SK-N-SH (cell line): ENCODE data around the gene CHST11. TPM values are rescaled to one million over a fixed set of nuclear protein-coding genes. Genes with fewer than 3 reads are reported as not detected.

Source experiments
- CTCF ChIA-PET: fragments of 300-600, 350-600 bp; formaldehyde crosslinking; extraction: SDS; loops from one replicate; lab custom pipeline; 2021; lab: Yijun Ruan, JAX
- POLR2A ChIA-PET: fragments of 350-600 bp; sonication (Branson Sonifier 250); formaldehyde crosslinking; extraction: SDS; loops from one replicate; lab custom pipeline; 2020; ENCODE audit warnings: antibody characterized with exemption, inconsistent platforms; lab: Yijun Ruan, JAX
- DNase-seq: peaks from one replicate; pipeline ENCODE4 v3.0.0; 2012
- H2AFZ ChIP-seq: fragments of 200-600 bp; sonication (generic); 2 replicates; pipeline ENCODE4 v1.8.1; 2016; ENCODE audit warnings: antibody characterized with exemption, mild to moderate bottlenecking, low read depth
- H3F3A ChIP-seq: fragments of 200-600 bp; sonication (generic); replicated peaks from 2 replicates; pipeline ENCODE3; 2016; ENCODE audit warnings: antibody characterized with exemption, mild to moderate bottlenecking; ENCODE audit not compliant: insufficient read depth
- H3K27ac ChIP-seq, 2 experiments: fragments of 200-500 bp in 1 of 2; fragments of 200-600 bp in 1 of 2; sonication (Bioruptor generic) in 1 of 2; sonication (generic), shearing (Covaris generic) in 1 of 2; 2 replicates each; pipeline versions ENCODE4 v1.5.1 to v1.6.1; 2014 to 2016; ENCODE audit warnings: low read depth in 2 of 2, inconsistent platforms in 1 of 2, low read length in 1 of 2, mild to moderate bottlenecking in 1 of 2, mixed read lengths in 1 of 2
- H3K27me3 ChIP-seq: fragments of 200-600 bp; sonication (generic), shearing (Covaris generic); 2 replicates; pipeline ENCODE4 v1.6.1; 2016; ENCODE audit warnings: mixed run types; ENCODE audit not compliant: insufficient read depth
- H3K36me3 ChIP-seq, 2 experiments: fragments of 200-500 bp in 1 of 2; fragments of 200-600 bp in 1 of 2; sonication (Bioruptor generic) in 1 of 2; sonication (generic) in 1 of 2; replicated peaks in 1 of 2; 2 replicates each; pipeline versions ENCODE3 to v1.5.1; 2014 to 2016; ENCODE audit warnings: low read length in 1 of 2, mild to moderate bottlenecking in 1 of 2; ENCODE audit not compliant: insufficient read depth in 2 of 2, control insufficient read depth in 1 of 2
- H3K4me1 ChIP-seq, 2 experiments: fragments of 200-500 bp in 1 of 2; fragments of 200-600 bp in 1 of 2; sonication (Bioruptor generic) in 1 of 2; sonication (generic), shearing (Covaris generic) in 1 of 2; 2 replicates each; pipeline versions ENCODE4 v1.5.1 to v1.6.1; 2014 to 2016; ENCODE audit warnings: low read depth in 1 of 2, low read length in 1 of 2, mixed run types in 1 of 2; ENCODE audit not compliant: insufficient read depth in 2 of 2, control insufficient read depth in 1 of 2
- H3K4me2 ChIP-seq: fragments of 200-600 bp; sonication (generic), shearing (Covaris generic); 2 replicates; pipeline ENCODE4 v1.6.1; 2017; ENCODE audit warnings: mixed run types
- H3K4me3 ChIP-seq, 2 experiments: fragments of 200-500 bp in 1 of 2; fragments of 200-600 bp in 1 of 2; sonication (Bioruptor generic) in 1 of 2; sonication (generic), shearing (Covaris generic) in 1 of 2; 2 replicates each; pipeline versions ENCODE4 v1.5.1 to v1.8.1; 2014 to 2016; ENCODE audit warnings: low read depth in 2 of 2, inconsistent platforms in 1 of 2, low read length in 1 of 2, mild to moderate bottlenecking in 1 of 2, mixed read lengths in 1 of 2, moderate library complexity in 1 of 2
- H3K79me2 ChIP-seq: fragments of 200-600 bp; sonication (generic); 2 replicates; pipeline ENCODE4 v1.8.1; 2017; ENCODE audit warnings: mild to moderate bottlenecking; ENCODE audit not compliant: insufficient read depth
- H3K9ac ChIP-seq: fragments of 200-600 bp; sonication (generic); 2 replicates; pipeline ENCODE4 v1.6.1; 2017; ENCODE audit warnings: mixed run types
- H3K9me2 ChIP-seq: fragments of 200-600 bp; sonication (generic); 2 replicates; pipeline ENCODE4 v1.6.1; 2017; ENCODE audit warnings: mixed run types
- H3K9me3 ChIP-seq: fragments of 200-600 bp; sonication (generic); 2 replicates; pipeline ENCODE4 v1.6.1; 2017; ENCODE audit warnings: mixed run types, mild to moderate bottlenecking, moderate library complexity
- H4K20me1 ChIP-seq: fragments of 200-600 bp; sonication (generic); 2 replicates; pipeline ENCODE4 v1.6.1; 2017; ENCODE audit warnings: mild to moderate bottlenecking, mixed run types; ENCODE audit not compliant: insufficient read depth
- CHD2 ChIP-seq: fragments of 150-350 bp; IDR thresholded peaks from 2 replicates; pipeline ENCODE4 v1.6.1; 2018; ENCODE audit warnings: low read length; ENCODE audit not compliant: partially characterized antibody
- EP300 ChIP-seq, 2 experiments: IDR thresholded peaks; 2 replicates each; pipeline versions ENCODE4 v1.4.0 to v1.6.1; 2012; ENCODE audit warnings: borderline replicate concordance in 1 of 2, low read depth in 1 of 2, low read length in 1 of 2
- EZH2phosphoT487 ChIP-seq: fragments of 200-600 bp; sonication (generic); IDR thresholded peaks from 2 replicates; pipeline ENCODE4 v1.6.1; 2017; ENCODE audit warnings: low read depth, mixed run types, mild to moderate bottlenecking, antibody characterized with exemption, moderate library complexity, borderline replicate concordance
- FOXM1 ChIP-seq: IDR thresholded peaks from 2 replicates; pipeline ENCODE4 v1.4.0; 2012; ENCODE audit warnings: low read depth, mild to moderate bottlenecking
- GABPA ChIP-seq: IDR thresholded peaks from 2 replicates; pipeline ENCODE4 v1.4.0; 2012; ENCODE audit warnings: low read depth, mild to moderate bottlenecking
- JUND ChIP-seq: IDR thresholded peaks from 2 replicates; pipeline ENCODE4 v1.4.0; 2012
- MEF2A ChIP-seq: IDR thresholded peaks from 2 replicates; pipeline ENCODE4 v1.4.0; 2012; ENCODE audit warnings: low read depth, borderline replicate concordance
- MXI1 ChIP-seq: IDR thresholded peaks from 2 replicates; pipeline ENCODE4 v1.6.1; 2012; ENCODE audit warnings: mild to moderate bottlenecking, low read depth, low read length, improper control_type of control experiment
- PBX3 ChIP-seq: IDR thresholded peaks from 2 replicates; pipeline ENCODE4; 2012
- POLR2AphosphoS5 ChIP-seq: IDR thresholded peaks from 2 replicates; pipeline ENCODE4 v1.6.1; 2012; ENCODE audit warnings: low read depth, low read length
- RAD21 ChIP-seq: IDR thresholded peaks from 2 replicates; pipeline ENCODE4 v1.6.1; 2012; ENCODE audit warnings: mild to moderate bottlenecking, low read length
- SIN3A ChIP-seq: IDR thresholded peaks from 2 replicates; pipeline ENCODE4 v1.6.1; 2012; ENCODE audit warnings: low read depth, mild to moderate bottlenecking, low read length, moderate library complexity, borderline replicate concordance
- SMC3 ChIP-seq: IDR thresholded peaks from 2 replicates; pipeline ENCODE4 v1.6.1; 2012; ENCODE audit warnings: low read depth, low read length, improper control_type of control experiment
- TEAD4 ChIP-seq: IDR thresholded peaks from 2 replicates; pipeline ENCODE4 v1.4.0; 2012; ENCODE audit warnings: mild to moderate bottlenecking, borderline replicate concordance; ENCODE audit not compliant: insufficient read depth
- USF2 ChIP-seq: fragments of 150-350 bp; IDR thresholded peaks from 2 replicates; pipeline ENCODE4 v1.6.1; 2017; ENCODE audit warnings: antibody characterized with exemption, low read length, low read depth, borderline replicate concordance
- WGBS: methylation state at CpG from one replicate; pipeline ENCODE4 v1.1.6; 2017; ENCODE audit warnings: low lambda C conversion rate; 5-methylcytosine and 5-hydroxymethylcytosine counted together
- polyA plus RNA-seq, 3 experiments: library from polyadenylated mRNA; depleted of rRNA; stranded (reverse); fragments of >200 nt; gene quantifications; 2 replicates each; pipeline ENCODE4 v1.2.3, GENCODE V29; 2012
- TF ChIP-seq, protein P1 (sequence below): fragments of 150-350 bp; IDR thresholded peaks from 2 replicates; pipeline ENCODE4 v1.6.1; 2016; ENCODE audit warnings: mild to moderate bottlenecking, low read depth, low read length
- TF ChIP-seq, protein P2 (sequence below): IDR thresholded peaks from 2 replicates; pipeline ENCODE4 v1.4.0; 2012; ENCODE audit warnings: low read depth, borderline replicate concordance
- TF ChIP-seq, protein P3 (sequence below): IDR thresholded peaks from 2 replicates; pipeline ENCODE4 v1.6.1; 2012; ENCODE audit warnings: mild to moderate bottlenecking, low read depth, low read length, moderate library complexity

Gene CHST11
- polyA plus RNA-seq, 1 of the 3 experiments (the other 2 are of a cell fraction) = 18.6 TPM

GRCh38 chr12:104775731-104776231 is 319.0 kb downstream of the CHST11 start:
- POLR2A ChIA-PET = no interaction called here
- Histone ChIP-seq H3K4me3 (no peak overlapping the region), H3K9me3 (peaks cover 24% of the 10 kb centered on the region), H3K79me2 (no peaks in the 10 kb centered on the region; the same call in 1 of the 2 replicates), H3K9me2 (no peaks in the 10 kb centered on the region), H3K27me3 (no peaks in the 10 kb centered on the region), H3K4me1 (no peaks in the 10 kb centered on the region), H3F3A (no peaks in the 10 kb centered on the region), H3K36me3 (peaks cover 0 to 8% of the 10 kb centered on the region in 2 experiments), H2AFZ (no peak overlapping the region), H3K27ac (no peak overlapping the region), H3K4me2 (no peak overlapping the region)
- WGBS = 61% methylated on average over 2 of the region's 2 CpGs
- no peak for DNase-seq
- CTCF ChIA-PET = interaction anchor here (1.5 kb wide), 1 partner anchor 15 kb away, joined by 4 read pairs; no protein-coding TSS in a partner anchor
- TF ChIP-seq EP300 (IDR thresholded peaks at IDR 0.05; ENCODE audit: borderline replicate concordance in 1 of 2, low read depth in 1 of 2, low read length in 1 of 2) (no peak), MXI1 (no peak), SIN3A (no peak), EZH2phosphoT487 (no peak), CHD2 (no peak), POLR2AphosphoS5 (no peak), FOXM1 (no peak), JUND (no peak), PBX3 (no peak), MEF2A (no peak), RAD21 (no peak), SMC3 (no peak)
- TF ChIP-seq, protein P1, sequence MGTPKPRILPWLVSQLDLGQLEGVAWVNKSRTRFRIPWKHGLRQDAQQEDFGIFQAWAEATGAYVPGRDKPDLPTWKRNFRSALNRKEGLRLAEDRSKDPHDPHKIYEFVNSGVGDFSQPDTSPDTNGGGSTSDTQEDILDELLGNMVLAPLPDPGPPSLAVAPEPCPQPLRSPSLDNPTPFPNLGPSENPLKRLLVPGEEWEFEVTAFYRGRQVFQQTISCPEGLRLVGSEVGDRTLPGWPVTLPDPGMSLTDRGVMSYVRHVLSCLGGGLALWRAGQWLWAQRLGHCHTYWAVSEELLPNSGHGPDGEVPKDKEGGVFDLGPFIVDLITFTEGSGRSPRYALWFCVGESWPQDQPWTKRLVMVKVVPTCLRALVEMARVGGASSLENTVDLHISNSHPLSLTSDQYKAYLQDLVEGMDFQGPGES = no peak
- TF ChIP-seq, all 33 proteins: peak for 0
- H3K9ac ChIP-seq = no peak overlapping the region
- no peaks in the 10 kb centered on the region for H4K20me1 ChIP-seq

GRCh38 chr12:104779134-104779533 is 322.4 kb downstream of the CHST11 start:
- Histone ChIP-seq H3K27ac (no peak overlapping the region), H3K27me3 (no peaks in the 10 kb centered on the region), H3K79me2 (no peaks in the 10 kb centered on the region; the same call in 1 of the 2 replicates), H3K9me2 (no peaks in the 10 kb centered on the region), H3K36me3 (no peaks in the 10 kb centered on the region), H3F3A (no peaks in the 10 kb centered on the region), H3K9me3 (no peaks in the 10 kb centered on the region), H3K9ac (no peak overlapping the region), H3K4me1 (no peaks in the 10 kb centered on the region), H3K4me2 (no peak overlapping the region), H2AFZ (no peak overlapping the region), H3K4me3 (no peak overlapping the region), H4K20me1 (no peaks in the 10 kb centered on the region)
- no peak for DNase-seq
- ChIA-PET CTCF (interaction anchor here (0.7 kb wide), 1 partner anchor 21 kb away, joined by 3 read pairs; no protein-coding TSS in a partner anchor), POLR2A (no interaction called here)
- WGBS = 59% methylated on average over 2 of the region's 2 CpGs
- TF ChIP-seq POLR2AphosphoS5 (no peak), MXI1 (no peak), JUND (no peak), USF2 (no peak), SIN3A (no peak), RAD21 (no peak), TEAD4 (no peak), GABPA (no peak)
- TF ChIP-seq, protein P2, sequence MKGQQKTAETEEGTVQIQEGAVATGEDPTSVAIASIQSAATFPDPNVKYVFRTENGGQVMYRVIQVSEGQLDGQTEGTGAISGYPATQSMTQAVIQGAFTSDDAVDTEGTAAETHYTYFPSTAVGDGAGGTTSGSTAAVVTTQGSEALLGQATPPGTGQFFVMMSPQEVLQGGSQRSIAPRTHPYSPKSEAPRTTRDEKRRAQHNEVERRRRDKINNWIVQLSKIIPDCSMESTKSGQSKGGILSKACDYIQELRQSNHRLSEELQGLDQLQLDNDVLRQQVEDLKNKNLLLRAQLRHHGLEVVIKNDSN = no peak
- TF ChIP-seq, protein P1 = no peak
- TF ChIP-seq, protein P3, sequence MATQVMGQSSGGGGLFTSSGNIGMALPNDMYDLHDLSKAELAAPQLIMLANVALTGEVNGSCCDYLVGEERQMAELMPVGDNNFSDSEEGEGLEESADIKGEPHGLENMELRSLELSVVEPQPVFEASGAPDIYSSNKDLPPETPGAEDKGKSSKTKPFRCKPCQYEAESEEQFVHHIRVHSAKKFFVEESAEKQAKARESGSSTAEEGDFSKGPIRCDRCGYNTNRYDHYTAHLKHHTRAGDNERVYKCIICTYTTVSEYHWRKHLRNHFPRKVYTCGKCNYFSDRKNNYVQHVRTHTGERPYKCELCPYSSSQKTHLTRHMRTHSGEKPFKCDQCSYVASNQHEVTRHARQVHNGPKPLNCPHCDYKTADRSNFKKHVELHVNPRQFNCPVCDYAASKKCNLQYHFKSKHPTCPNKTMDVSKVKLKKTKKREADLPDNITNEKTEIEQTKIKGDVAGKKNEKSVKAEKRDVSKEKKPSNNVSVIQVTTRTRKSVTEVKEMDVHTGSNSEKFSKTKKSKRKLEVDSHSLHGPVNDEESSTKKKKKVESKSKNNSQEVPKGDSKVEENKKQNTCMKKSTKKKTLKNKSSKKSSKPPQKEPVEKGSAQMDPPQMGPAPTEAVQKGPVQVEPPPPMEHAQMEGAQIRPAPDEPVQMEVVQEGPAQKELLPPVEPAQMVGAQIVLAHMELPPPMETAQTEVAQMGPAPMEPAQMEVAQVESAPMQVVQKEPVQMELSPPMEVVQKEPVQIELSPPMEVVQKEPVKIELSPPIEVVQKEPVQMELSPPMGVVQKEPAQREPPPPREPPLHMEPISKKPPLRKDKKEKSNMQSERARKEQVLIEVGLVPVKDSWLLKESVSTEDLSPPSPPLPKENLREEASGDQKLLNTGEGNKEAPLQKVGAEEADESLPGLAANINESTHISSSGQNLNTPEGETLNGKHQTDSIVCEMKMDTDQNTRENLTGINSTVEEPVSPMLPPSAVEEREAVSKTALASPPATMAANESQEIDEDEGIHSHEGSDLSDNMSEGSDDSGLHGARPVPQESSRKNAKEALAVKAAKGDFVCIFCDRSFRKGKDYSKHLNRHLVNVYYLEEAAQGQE = no peak
